HT-29 (cell line): ENCODE results near the gene ACP5. TPM values are rescaled to one million over a fixed set of nuclear protein-coding genes. Genes with fewer than 3 reads are reported as not detected.
"Not testable (repeated sequence)": the region's sequence is repeated elsewhere in the genome, so short reads cannot be mapped to it uniquely, and the experiment has no call there.

Source experiments
- DNase-seq: peaks from one replicate; pipeline ENCODE4 v3.0.0-alpha.2; 2015; ENCODE audit warnings: low spot score
- total RNA-seq: library from RNA; depleted of rRNA; stranded (reverse); fragments of >200 nt; shearing (Covaris generic); gene quantifications from 2 replicates; pipeline ENCODE4 v1.2.3, GENCODE V29; 2014

Gene ACP5
- total RNA-seq, 1 experiment from 2014 or later = 1.4 TPM

DNA sequence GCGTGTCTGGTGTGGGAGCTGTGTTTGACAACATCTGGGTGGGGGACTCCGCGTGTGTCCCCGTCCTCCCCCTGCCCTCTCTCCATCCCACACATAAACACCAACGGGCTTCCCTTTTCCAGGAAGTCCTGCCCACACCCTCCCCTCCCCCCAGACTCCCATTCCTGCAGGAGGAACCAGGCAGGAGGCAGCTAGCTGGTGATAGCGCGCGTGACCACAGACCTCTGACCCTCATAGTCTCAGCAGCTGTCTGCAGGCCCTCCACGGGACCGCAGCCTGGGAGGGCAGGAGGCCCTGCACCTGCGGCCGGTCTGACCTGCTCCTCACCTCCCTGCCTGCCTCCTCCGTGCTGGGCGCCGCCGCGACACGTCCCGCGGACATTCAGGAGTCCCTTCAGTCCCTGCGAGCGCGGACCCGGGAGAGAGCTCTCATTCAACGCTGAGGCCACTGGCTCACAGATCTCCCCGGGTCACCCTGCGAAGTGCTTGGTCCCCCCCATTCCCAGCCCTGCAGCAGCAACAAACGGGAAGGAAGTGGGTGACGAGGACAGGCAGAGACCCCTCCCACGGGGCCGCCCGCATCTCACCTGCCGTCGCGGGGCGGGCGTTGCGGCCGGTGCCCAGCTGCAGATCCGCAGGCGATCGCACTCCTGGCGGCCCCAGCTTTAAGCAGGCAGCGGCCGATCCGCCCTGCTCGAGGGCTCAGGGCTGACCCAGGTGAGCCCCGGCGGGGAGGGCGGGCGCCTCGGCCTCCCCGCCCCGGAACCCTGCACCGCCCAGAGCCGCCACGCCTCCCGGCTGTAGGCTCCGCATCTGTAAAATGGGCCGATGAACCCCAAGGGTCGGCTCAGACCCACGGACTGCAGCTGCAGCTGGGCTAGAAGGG lies 1.1 kb upstream of the ACP5 start:
- no peak for DNase-seq

DNA sequence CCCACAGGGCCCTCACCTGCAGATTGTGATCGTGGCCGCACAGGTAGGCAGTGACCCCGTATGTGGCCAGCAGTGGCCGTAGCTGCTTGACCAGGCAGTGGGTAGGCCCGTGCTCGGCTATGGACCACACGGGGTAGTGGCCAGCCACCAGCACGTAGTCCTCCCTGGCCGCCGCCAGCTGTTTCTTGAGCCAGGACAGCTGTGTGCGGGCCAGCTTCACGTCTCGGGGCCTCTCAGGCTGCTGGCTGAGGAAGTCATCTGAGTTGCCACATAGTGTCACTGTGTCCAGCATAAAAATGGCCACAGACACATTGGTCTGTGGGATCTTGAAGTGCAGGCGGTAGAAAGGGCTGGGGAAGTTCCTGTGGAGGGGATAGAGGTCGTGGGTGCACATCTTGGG lies 1.2 kb downstream of the ACP5 start:
- DNase-seq = no peak

DNA sequence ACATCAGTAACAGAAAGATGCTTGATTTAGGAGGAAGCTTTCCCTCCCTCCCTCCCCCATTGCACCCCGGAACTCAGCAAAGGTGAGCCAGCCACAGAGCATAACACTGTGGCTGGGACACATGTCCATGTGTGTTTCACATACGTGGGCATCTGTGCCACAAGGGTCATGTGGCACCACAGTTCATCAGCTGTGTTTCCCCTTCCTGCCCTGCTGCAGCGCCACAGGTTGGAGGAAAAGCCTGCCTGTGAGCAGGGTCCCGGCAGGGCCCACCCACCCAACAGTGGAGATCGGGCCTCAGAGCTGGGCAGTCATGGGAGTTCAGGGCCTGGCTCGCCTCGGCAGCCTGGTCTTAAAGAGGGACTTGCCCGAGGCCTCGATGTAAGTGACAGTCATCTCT lies 2.8 kb downstream of the ACP5 start:
- DNase-seq = no peak

DNA sequence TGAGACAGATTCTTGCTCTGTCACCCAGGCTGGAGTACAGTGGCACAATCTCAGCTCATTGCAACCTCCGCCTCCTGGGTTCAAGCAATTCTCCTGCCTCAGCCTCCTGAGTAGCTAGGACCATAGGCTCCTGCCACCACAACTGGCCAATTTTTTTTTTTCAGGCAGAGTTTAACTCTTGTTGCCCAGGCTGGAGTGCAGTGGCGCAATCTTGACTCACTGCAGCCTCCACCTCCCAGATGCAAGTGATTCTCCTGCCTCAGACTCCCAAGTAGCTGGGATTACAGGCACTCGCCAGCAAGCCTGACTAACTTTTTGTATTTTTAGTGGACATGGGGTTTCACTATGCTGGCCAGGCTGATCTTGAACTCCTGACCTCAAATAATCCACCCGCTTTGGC lies 3.7 kb downstream of the ACP5 start:
- not testable (repeated sequence) for DNase-seq

DNA sequence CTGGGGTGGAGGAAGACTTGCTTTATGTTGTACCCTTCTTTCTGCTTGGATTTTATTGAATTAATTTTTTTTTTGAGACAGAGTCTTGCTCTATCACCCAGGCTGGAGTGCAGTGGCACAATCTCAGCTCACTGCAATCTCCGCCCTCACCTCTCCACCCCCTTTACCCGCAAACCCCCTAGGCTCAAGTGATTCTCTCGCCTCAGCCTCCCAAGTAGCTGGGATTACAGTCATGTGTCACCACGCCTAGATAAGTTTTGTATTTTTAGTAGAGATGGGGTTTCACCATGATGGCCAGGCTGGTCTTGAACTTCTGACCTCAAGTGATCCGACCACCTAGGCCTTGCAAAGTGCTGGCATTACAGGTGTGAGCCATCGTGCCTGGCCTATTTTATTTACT lies 4.1 kb downstream of the ACP5 start:
- DNase-seq = not testable (repeated sequence)

- no peak for DNase-seq
Observed at GRCh38 chr19:11570039-11570462, 7.4 kb downstream of the ACP5 start.

- DNase-seq = no peak
Observed at GRCh38 chr19:11566164-11566563, 11.3 kb downstream of the ACP5 start.

- not testable (repeated sequence) for DNase-seq
Observed at GRCh38 chr19:11565649-11565980, 11.8 kb downstream of the ACP5 start.

GRCh38 chr19:11564082-11564807 lies 13.2 kb downstream of the ACP5 start:
- not testable (repeated sequence) for DNase-seq

- no peak for DNase-seq
Observed at GRCh38 chr19:11563532-11563931, 13.9 kb downstream of the ACP5 start.

- peak; percentile 63 for DNase-seq
Observed at GRCh38 chr19:11560404-11561051, 16.9 kb downstream of the ACP5 start.

GRCh38 chr19:11558881-11559828 lies 18.3 kb downstream of the ACP5 start, which contains the start of gene ELOF1:
Gene ELOF1 (minus strand): TSS chr19:11559230. CDS start chr19:11554347, 4,883 bp downstream.
- peak; percentile 94 for DNase-seq

DNA sequence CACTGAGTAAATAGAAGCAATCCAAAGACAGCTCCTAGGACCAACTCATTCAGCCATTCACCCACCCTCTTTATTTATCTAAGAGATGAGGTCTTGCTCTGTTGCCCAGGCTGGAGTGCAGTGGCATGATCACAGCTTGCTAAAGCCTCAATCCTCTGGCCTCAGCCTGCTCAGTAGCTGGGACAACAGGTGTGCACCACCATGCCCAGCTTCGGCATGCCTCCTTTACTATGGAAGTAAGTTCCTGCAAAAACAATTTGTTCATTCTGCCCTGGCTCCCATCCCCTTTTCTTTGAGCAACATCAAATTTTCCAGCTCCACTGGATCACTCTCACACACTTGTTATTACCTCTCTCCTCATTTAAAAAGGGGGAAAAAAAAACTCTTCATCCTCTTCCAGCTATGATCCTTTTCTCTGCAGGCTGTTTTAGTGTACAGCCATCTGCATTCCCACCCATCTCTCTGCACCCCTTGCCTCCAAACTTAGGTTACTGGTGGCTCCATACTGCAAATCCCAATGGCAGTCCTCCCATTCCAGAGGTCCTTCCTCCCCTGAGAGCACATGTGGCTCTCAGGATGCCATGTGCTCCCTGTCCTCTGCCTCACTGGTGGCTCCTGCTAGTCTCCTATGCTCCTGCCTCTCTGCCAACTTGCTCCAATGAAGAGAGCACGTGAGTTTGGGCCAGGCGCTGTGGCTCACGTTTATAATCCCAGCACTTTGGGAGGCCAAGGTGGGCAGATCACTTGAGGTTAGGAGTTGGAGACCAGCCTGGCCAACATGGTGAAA lies 20.6 kb downstream of the ACP5 start:
- no peak for DNase-seq

- no peak for DNase-seq
Observed at GRCh38 chr19:11555246-11555645, 22.2 kb downstream of the ACP5 start.

- DNase-seq = no peak
Observed at GRCh38 chr19:11554160-11554559, 23.3 kb downstream of the ACP5 start.

GRCh38 chr19:11552666-11553372 lies 24.6 kb downstream of the ACP5 start:
- DNase-seq = no peak

DNA sequence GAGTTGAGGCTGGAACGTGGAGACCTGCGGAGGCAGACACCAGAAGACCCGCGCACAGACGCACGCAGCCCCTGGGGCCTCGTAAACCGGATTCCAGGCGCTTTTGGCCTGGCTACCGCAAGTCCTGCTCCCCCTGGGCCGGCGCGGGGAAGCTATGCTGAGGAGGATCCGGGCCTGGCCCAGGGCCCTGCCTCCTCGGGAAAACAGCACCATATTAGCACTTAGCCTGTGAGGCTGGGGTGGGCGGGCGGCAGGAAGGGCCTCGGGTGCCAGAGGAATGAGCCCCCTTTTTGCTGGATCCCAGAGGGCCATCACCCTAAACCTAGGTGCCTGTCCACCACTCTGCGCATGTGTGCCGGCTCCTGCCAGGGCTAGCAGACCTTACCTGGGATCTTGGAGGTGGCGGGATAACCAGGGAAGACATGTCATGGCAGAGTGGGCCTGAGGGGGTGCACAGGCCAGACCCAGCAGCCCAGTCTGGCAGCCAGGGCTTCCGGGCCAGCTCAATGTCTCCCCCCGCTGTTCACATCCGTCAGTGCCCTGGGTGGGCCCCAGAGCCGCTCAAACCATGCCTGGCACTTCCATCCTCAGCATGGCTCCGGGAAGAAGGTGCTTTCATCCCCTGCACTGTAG lies 25.7 kb downstream of the ACP5 start:
- DNase-seq = no peak

- no peak for DNase-seq
Observed at GRCh38 chr19:11550265-11550664, 27.2 kb downstream of the ACP5 start.

DNA sequence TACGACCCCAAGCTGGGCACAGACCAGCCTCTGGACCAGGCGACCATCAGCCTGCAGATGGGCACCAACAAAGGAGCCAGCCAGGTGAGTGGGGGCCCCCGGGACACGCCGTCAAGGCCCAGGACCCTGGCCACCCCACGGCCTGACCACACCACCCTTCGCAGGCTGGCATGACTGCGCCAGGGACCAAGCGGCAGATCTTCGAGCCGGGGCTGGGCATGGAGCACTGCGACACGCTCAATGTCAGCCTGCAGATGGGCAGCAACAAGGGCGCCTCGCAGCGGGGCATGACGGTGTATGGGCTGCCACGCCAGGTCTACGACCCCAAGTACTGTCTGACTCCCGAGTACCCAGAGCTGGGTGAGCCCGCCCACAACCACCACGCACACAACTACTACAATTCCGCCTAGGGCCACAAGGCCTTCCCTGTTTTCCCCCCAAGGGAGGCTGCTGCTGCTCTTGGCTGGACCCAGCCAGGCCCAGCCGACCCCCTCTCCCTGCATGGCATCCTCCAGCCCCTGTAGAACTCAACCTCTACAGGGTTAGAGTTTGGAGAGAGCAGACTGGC lies 28.0 kb downstream of the ACP5 start:
- no peak for DNase-seq
